ENCODE results near the gene ATP6V1G2. TPM values are rescaled to one million over a fixed set of nuclear protein-coding genes. Genes with fewer than 3 reads are reported as not detected.

The ATP6V1G2 gene
- total RNA-seq, 2 experiments from 2014 or later = 1.2 to 1.4 TPM

DNA sequence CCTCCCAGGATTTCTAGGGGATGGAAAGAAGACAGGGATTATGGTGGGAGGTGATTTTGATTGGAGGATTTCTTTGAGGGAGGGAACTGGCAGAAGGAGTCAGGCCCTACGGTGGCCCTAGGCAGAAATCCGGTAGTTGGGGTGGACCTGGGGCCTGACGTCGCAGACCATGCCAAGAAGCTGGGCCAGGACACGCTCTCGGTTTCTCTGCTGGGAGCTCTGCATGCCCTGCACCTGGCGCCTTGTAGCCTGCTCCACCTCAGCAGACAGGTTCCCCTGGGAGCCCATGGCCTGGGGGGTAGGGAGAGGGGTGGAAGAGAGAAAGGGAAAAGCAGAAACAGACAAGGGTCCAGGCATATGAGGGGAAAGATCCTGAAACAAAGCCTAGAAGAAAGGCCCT is 1.1 kb downstream of the ATP6V1G2 start:
- CTCF ChIA-PET = interaction anchor here (1.1 to 22.5 kb wide), 4 partner anchors 26 to 77 kb away, joined by 5 to 604 read pairs (median 224); partner anchors contain the start of genes LST1, LTB, NCR3 and TNF
- Mint-ChIP-seq H3K27ac (no peak overlapping the region), H3K4me1 (ENCODE audit: low read depth) (peaks cover 31% of the 10 kb centered on the region), H3K4me3 (no peak overlapping the region), H3K27me3 (ENCODE audit: low read depth) (no peaks in the 10 kb centered on the region), H3K36me3 (ENCODE audit: low read depth) (peaks cover 16% of the 10 kb centered on the region), H3K9me3 (no peaks in the 10 kb centered on the region)
- no peak for DNase-seq
- intact Hi-C loops (cut with micrococcal nuclease) = loop anchor here (10.0 kb wide), 1 partner anchor 650 kb away; the partner anchor contains the start of genes GPSM3 and PBX2

DNA sequence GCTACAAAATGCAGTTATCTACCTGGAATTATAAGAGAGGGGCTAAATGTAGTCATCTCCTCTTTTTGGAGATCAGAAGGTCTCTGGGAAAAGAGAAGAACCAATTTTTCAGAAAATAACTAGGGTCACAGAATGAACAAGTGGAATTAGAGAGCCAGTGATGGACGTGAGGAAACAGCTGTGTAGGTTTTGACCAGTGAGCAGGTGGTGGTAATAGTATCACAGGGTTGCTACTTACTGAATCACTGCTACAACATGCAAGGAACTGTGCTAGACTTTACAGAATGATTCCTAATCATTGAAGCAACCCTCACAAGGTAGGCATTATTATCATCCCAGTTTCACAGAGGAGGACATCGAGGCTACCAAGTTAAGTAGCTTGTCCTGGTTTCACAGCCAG is 1.7 kb downstream of the ATP6V1G2 start:
- CTCF ChIA-PET = interaction anchor here (15.3 to 22.5 kb wide), 2 partner anchors 37 to 53 kb away, joined by 442 to 604 read pairs; partner anchors contain the start of genes LST1, LTB, NCR3 and TNF
- intact Hi-C loops (cut with micrococcal nuclease) = loop anchor here (5.0 to 10.0 kb wide), 2 partner anchors 650 to 927 kb away; partner anchors contain the start of genes GPSM3, MRPS18B, PBX2 and PPP1R10
- Mint-ChIP-seq H3K27ac (no peak overlapping the region), H3K36me3 (ENCODE audit: low read depth) (peaks cover 20% of the 10 kb centered on the region), H3K27me3 (ENCODE audit: low read depth) (no peaks in the 10 kb centered on the region), H3K9me3 (no peaks in the 10 kb centered on the region), H3K4me3 (no peak overlapping the region), H3K4me1 (ENCODE audit: low read depth) (peaks cover 35% of the 10 kb centered on the region)
- DNase-seq = no peak

DNA sequence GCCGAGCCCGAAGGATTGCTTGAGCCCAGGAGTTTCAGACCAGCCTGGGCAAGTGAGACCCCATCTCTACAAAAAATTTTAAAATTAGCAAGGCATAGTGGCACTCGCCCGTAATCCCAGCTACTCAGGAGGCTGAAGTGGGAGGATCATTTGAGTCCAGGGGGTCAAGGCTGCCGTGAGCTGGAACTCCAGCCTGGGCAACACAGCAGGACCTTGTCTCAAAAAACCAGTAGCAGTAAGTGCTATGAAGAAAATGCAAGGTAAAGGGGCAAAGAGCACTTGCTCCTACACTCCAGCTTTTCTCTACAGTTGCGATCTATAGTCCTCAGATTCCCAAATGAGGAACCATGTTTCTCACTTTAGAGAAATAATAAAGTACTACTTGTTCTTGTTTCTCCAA is 2.8 kb downstream of the ATP6V1G2 start:
- peak overlapping the region; percentile 99 for H3K27ac Mint-ChIP-seq
- H3K9me3 Mint-ChIP-seq = no peaks in the 10 kb centered on the region
- peaks cover 29% of the 10 kb centered on the region for H3K36me3 Mint-ChIP-seq (ENCODE audit: low read depth)
- intact Hi-C loops (cut with micrococcal nuclease) = loop anchor here (5.0 to 10.0 kb wide), 2 partner anchors 651 to 926 kb away; partner anchors contain the start of genes GPSM3, MRPS18B, PBX2 and PPP1R10
- CTCF ChIA-PET = interaction anchor here (15.3 to 22.5 kb wide), 2 partner anchors 38 to 54 kb away, joined by 442 to 604 read pairs; partner anchors contain the start of genes LST1, LTB, NCR3 and TNF
- no peak for DNase-seq
- peaks cover 38% of the 10 kb centered on the region for H3K4me1 Mint-ChIP-seq (ENCODE audit: low read depth)
- H3K27me3 Mint-ChIP-seq (ENCODE audit: low read depth) = no peaks in the 10 kb centered on the region
- no peak overlapping the region for H3K4me3 Mint-ChIP-seq

DNA sequence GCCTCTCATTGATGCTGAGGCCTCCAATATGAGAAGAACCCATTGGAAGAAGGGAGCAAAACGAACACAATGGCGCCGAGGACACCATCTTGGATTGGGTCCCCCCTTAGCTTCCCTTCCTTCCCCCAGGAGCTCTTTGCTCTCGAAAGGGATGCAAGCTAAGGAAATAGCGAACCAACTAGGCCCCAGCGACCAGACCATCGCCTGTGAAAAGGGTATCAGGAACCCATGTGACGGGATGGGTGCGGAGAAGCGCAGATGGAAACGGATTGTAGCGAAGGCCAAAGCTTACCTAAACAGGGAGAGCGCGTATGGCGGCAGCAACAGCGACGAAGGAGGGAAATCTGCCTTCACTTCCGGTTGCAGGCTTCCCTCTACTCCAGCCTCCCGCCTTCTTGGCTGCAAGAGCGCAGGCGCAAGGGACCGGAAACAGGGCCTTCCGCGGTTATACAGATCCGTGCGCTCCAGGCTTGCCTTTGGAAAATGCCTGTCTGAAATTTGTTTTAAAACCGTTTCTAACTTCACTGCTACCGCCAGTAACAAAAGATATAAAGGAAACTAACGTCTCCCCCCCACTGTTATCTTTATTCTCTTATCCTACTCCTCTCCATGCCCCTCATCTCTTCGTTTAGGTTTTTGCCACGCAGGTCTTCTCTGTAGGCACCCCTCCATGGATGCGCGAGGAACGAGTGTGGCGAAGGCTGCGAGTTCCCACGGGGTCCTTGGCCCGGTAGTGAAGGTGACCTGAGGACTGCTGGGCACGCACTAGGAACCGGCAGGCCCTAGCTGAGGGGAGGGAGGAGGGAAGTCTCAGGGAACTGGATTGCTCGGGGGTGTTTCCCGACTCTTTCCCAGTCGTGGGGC is 4.5 kb downstream of the ATP6V1G2 start, which contains the start of gene DDX39B:
Gene DDX39B (minus strand): TSS at position 346 of the 864 bp plus-strand sequence. CDS start 1,471 bp downstream, outside the sequence.
- peaks cover 40% of the 10 kb centered on the region for H3K4me1 Mint-ChIP-seq (ENCODE audit: low read depth)
- peak within 1 kb of the TSS; percentile 93 for H3K4me3 Mint-ChIP-seq
- H3K27ac Mint-ChIP-seq = peak within 1 kb of the TSS; percentile 99
- intact Hi-C loops (cut with micrococcal nuclease) = loop anchor here (1.0 to 10.0 kb wide), 7 partner anchors 45 to 925 kb away; partner anchors contain the start of genes BAG6, GPSM3, MRPS18B and PBX2
- CTCF ChIA-PET = interaction anchor here (0.6 to 22.5 kb wide), 11 partner anchors 9 to 843 kb away, joined by 3 to 604 read pairs (median 3); partner anchors contain the start of genes LST1, LTB, NCR3 and TNF
- peak; percentile 95 for DNase-seq
- H3K36me3 Mint-ChIP-seq (ENCODE audit: low read depth) = peaks cover 38% of the 10 kb centered on the region
- H3K27me3 Mint-ChIP-seq (ENCODE audit: low read depth) = no peaks in the 10 kb centered on the region
- H3K9me3 Mint-ChIP-seq = no peaks in the 10 kb centered on the region

DNA sequence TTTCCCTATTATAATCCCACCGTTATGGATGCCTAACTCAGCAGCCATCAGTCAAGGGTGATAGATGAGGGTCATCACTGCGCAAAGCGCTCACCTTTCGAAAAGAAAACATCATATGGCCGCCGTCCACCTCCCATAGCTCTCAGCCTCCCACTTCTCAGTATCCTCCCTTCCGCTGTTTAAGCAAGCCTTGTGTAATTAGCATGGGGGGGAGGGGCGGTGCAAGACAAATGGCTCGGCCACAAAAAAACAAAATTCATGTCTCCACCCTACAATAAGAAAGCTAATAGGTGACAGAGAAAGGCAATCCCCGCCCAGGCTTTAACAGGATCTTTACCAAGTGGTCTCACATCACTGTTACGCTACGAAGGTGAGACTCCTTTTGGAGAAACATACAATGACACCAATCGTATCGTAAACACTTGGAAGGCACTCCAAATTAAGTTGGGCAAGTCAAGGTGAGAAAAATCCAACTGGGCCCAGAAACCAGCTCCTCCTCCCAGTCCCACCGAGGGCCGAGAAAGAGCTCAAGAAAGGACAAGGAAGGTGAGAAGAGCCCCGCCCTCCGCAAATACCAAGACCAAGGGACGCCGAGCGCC is 5.2 kb downstream of the ATP6V1G2 start:
- peak overlapping the region; percentile 93 for H3K4me3 Mint-ChIP-seq
- peaks cover 41% of the 10 kb centered on the region for H3K4me1 Mint-ChIP-seq (ENCODE audit: low read depth)
- no peaks in the 10 kb centered on the region for H3K9me3 Mint-ChIP-seq
- intact Hi-C loops (cut with micrococcal nuclease) = loop anchor here (1.0 to 10.0 kb wide), 4 partner anchors 47 to 924 kb away; partner anchors contain the start of genes GPSM3, MRPS18B, PBX2 and PPP1R10
- H3K27ac Mint-ChIP-seq = peak overlapping the region; percentile 99
- DNase-seq = peak; percentile 77
- peaks cover 45% of the 10 kb centered on the region for H3K36me3 Mint-ChIP-seq (ENCODE audit: low read depth)
- CTCF ChIA-PET = interaction anchor here (0.6 to 22.5 kb wide), 12 partner anchors 10 to 842 kb away, joined by 3 to 604 read pairs (median 4); partner anchors contain the start of genes LST1, LTB, NCR3 and TNF
- no peaks in the 10 kb centered on the region for H3K27me3 Mint-ChIP-seq (ENCODE audit: low read depth)

DNA sequence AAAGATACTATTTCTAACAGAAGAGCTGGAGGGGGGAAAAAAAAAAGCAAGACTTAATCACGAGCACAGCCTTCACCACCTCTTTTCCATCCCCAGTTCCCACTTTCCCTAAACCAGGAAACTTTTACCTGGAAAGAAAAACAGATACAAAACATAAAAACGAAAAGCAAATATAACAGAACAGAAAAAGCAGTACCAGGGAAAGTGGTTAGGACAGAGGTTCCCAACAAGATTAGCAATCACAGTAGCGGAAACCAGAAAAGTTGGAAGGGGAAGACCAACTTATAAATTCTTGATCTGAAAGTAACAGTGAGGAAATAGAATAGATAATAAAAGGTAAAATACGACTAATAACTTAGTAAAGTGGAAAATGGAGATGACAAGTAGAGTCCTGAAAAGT is 5.8 kb downstream of the ATP6V1G2 start:
- Mint-ChIP-seq H3K4me3 (peak overlapping the region; percentile 93), H3K4me1 (ENCODE audit: low read depth) (peaks cover 46% of the 10 kb centered on the region), H3K27ac (peak overlapping the region; percentile 99), H3K36me3 (ENCODE audit: low read depth) (peaks cover 51% of the 10 kb centered on the region), H3K9me3 (no peaks in the 10 kb centered on the region), H3K27me3 (ENCODE audit: low read depth) (no peaks in the 10 kb centered on the region)
- CTCF ChIA-PET = interaction anchor here (0.7 to 22.5 kb wide), 9 partner anchors 10 to 143 kb away, joined by 3 to 604 read pairs (median 4); partner anchors contain the start of genes LST1, LTB, NCR3 and TNF
- no peak for DNase-seq
- intact Hi-C loops (cut with micrococcal nuclease) = loop anchor here (1.0 to 10.0 kb wide), 4 partner anchors 46 to 923 kb away; partner anchors contain the start of genes GPSM3, MRPS18B, PBX2 and PPP1R10

DNA sequence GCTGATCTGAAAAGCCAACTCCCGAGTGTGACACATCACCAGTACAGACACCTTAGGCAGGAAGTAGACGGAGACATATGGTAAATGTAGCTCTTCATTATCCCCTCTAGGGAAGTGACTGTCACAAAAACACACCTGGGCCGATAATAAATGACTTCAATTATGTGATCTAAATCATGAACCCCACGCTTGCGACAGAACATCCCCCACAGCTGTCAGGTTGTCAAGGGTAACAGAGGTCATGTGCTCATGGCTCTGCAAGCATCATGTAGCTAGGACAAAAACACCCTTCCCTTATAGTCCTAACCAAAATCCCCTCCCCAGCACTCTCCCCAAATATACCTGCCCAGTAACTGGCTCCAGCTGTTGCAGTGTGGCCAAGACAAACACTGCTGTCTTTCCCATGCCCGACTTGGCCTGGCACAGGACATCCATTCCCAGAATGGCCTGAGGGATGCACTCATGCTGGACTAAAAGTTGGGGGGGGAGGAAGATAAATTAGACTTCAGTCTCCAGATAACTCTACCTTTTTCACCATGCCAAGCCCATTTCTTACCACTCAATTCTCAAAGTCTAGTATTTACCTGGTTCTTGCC is 7.5 kb downstream of the ATP6V1G2 start:
- peak overlapping the region; percentile 93 for H3K4me3 Mint-ChIP-seq
- intact Hi-C loops (cut with micrococcal nuclease) = no loop called here
- peaks cover 56% of the 10 kb centered on the region for H3K4me1 Mint-ChIP-seq (ENCODE audit: low read depth)
- no peaks in the 10 kb centered on the region for H3K9me3 Mint-ChIP-seq
- no peaks in the 10 kb centered on the region for H3K27me3 Mint-ChIP-seq (ENCODE audit: low read depth)
- DNase-seq = no peak
- peak overlapping the region; percentile 99 for H3K27ac Mint-ChIP-seq
- H3K36me3 Mint-ChIP-seq (ENCODE audit: low read depth) = peaks cover 66% of the 10 kb centered on the region
- CTCF ChIA-PET = interaction anchor here (1.0 to 1.4 kb wide), 4 partner anchors 40 to 60 kb away, joined by 3 to 7 read pairs (median 5); no protein-coding TSS in a partner anchor

DNA sequence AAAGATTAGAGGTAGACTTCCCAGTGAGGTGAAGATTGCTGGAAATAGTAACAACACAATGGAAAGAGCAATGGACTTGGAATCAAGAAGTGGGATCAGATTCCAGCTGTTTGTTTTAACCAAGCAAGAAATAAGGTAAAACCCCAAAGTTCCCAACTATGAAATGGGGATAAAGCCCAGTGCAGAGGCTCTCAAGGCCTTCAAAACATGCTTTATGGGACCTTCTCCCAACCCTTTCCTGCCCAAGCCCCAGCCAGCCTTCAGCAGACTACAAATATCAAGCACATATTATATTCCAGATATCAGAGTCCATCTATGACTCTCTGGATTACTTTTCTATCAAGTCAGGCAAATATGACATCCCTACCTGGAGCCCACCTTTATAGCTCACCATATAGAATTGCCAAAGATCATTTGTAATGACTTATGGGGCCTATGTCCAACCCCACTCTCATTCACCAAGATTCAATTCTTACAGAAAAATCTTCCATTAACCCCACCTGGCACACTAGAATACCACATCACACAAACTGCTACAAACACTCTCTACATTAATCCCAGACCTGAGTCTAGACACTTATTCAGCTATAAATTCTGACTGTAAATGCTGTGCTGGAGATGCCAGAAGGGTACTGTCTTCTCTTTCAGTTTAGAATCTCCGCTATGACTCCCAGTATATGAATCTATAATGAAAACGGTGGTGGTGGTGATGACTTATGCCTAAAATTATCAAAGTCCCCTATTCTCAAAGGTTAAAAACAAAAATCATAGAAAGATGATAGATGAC is 10.7 kb downstream of the ATP6V1G2 start:
- Mint-ChIP-seq H3K4me1 (ENCODE audit: low read depth) (peaks cover 65% of the 10 kb centered on the region), H3K27me3 (ENCODE audit: low read depth) (no peaks in the 10 kb centered on the region), H3K36me3 (ENCODE audit: low read depth) (peaks cover 82% of the 10 kb centered on the region), H3K4me3 (no peak overlapping the region), H3K9me3 (no peaks in the 10 kb centered on the region), H3K27ac (no peak overlapping the region)
- CTCF ChIA-PET = interaction anchor here (0.7 to 1.6 kb wide), 3 partner anchors 41 to 63 kb away, joined by 3 to 5 read pairs (median 5); no protein-coding TSS in a partner anchor
- no peak for DNase-seq
- intact Hi-C loops (cut with micrococcal nuclease) = no loop called here

DNA sequence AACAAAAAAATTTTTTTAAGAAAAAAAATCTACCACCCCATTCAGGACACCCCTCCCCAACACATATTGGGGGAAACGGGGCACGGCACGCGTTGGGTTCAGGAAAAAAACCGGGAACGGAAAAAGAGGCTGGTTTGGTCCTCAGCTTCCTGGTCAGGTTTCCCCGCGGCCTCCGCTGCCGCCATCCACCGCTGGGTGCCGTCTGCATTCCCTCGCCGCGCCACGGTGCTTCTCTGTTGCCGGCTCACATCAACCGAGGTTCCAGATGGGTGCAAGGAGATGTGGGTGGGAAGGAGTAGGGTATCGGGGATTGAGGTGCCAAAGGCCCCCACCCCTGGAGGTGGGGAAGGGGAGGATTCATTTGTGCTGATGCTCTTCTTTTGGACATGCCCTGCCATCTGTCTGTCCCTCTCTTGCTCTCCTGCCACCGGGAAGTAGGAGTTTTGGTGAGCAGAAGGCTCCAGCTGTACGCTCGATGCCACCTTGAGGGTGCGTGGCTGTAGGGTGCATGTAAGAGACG is 11.8 kb downstream of the ATP6V1G2 start:
- CTCF ChIA-PET = interaction anchor here (1.6 kb wide), 1 partner anchor 62 kb away, joined by 5 read pairs; no protein-coding TSS in a partner anchor
- Mint-ChIP-seq H3K27me3 (ENCODE audit: low read depth) (no peaks in the 10 kb centered on the region), H3K4me3 (no peak overlapping the region), H3K36me3 (ENCODE audit: low read depth) (peaks cover 80% of the 10 kb centered on the region), H3K9me3 (no peaks in the 10 kb centered on the region), H3K27ac (no peak overlapping the region), H3K4me1 (ENCODE audit: low read depth) (peaks cover 58% of the 10 kb centered on the region)
- no peak for DNase-seq
- intact Hi-C loops (cut with micrococcal nuclease) = no loop called here

DNA sequence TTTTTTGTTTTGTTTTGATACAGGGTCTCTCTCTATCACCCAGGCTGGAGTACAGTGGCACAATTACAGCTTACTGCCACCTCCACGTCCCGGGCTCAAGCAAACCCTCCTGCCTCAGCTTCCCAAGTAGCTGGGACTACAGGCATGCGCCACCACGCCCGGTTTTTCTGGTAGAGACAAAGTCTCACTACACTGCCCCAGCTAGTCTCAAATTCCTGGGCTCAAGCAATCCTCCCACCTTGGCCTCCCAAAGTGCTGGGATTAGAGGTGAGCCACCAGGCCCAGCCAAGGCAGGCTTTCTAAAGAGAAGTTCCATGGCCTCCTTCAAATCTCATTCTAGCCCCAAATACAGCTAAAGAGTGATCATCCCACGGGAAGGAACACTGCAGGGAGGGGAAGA is 12.4 kb downstream of the ATP6V1G2 start:
- H3K4me3 Mint-ChIP-seq = no peak overlapping the region
- intact Hi-C loops (cut with micrococcal nuclease) = no loop called here
- H3K27ac Mint-ChIP-seq = peak overlapping the region; percentile 47
- CTCF ChIA-PET = no interaction called here
- no peak for DNase-seq
- peaks cover 75% of the 10 kb centered on the region for H3K36me3 Mint-ChIP-seq (ENCODE audit: low read depth)
- peaks cover 52% of the 10 kb centered on the region for H3K4me1 Mint-ChIP-seq (ENCODE audit: low read depth)
- no peaks in the 10 kb centered on the region for H3K9me3 Mint-ChIP-seq
- no peaks in the 10 kb centered on the region for H3K27me3 Mint-ChIP-seq (ENCODE audit: low read depth)

Measured in activated naive CD4-positive, alpha-beta T cell treated with anti-CD3 and anti-CD28 coated beads for 36 hours (primary cell).